Stimulated activated CD4-positive, alpha-beta T cell treated with anti-CD3 and anti-CD28 coated beads, Interleukin-12 subunit alpha, Interleukin-12 subunit beta, amount 100 ng/mL, for 48 hours (primary cell): ENCODE measurements around the gene FGGY.

Source experiments
- DNase-seq, 3 donors: peaks; one replicate each; pipeline ENCODE4 v3.0.0-alpha.2; 2020; ENCODE audit warnings: low read depth in 2 of 3, low spot score in 1 of 3

FGGY gene

DNA sequence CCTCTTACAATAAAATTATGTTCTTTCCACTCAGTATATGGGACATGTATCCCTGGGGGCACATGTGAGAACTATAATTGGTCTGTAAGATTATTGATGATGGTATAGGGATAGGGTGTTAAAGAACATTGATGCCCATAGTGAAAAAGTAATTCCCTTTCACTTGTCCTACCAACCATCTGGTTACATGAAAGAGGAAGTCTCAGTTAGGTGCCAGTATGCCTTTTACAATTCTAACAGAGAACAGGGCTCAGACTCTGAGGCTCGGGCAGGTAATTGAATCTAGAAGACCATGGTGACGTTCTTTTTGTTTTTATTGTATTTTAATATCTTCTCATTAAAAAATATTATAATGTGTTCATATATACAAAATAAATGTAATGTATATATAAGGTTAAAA lies 113.6 kb downstream of the FGGY start:
- DNase-seq = no peak

DNA sequence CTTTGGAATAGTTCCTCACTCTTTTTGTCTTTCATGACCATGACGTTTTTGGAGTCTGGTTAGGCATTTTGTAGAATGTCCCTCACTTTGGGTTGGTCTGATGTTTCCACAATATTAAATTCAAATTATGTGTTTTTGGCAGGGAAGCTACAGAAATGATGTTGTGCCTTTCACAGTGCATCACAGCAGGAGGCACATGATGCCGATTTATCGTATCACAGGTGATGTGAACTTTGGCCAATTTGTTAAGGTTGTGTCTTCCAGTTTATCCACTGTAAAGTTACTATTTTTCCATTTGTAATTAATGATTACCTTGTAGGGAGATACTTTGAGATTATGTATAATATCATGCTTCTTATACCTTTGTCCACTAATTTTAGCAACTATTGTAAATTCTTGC lies 114.3 kb downstream of the FGGY start:
- DNase-seq = no peak

DNA sequence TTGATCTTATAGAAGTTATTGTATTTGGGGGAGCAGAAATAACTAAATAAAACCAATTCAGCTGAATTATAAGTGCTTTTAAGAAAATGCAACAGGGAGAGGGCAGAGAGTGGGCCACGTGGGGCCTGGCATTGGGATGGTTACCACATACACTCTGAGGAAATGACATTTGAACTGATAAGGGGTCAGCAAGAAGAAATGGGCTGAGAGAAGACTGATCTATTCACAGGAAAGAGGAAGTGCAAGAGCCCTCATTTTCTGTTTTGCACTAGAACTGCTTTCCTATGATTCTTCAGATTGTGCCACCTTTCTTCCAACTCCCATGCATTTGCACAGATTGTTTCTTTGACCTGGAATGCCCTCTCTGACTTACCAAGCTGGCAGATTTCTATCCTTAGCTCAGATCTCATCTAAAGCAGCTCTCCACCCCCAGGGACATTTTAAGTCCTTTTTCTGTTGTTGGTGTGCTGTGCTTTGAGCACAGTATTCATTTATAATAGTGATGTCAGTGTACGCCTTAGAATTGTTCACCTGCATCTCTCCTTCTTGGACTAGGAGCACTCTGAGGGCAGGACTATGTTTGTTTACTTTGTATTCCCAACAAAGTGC lies 115.9 kb downstream of the FGGY start:
- DNase-seq = no peak

DNA sequence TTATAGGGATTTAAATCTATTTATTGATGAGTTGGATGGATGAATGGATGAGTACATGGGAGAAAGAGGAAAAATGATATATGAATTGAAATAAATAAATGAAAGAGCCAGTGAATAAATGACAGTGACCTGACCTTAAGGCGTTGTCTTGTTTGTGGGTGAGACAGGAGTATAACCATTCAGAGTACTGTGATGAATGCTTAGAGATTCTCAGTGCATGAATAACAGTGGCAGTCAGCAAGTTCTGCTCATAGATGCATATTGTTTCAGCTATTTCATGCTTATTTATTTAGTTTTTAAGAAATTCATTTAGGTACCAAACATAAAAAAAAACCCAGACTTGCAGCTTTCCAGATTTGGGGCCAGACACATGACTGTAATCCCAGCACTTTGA lies 116.4 kb downstream of the FGGY start:
- DNase-seq = no peak

DNA sequence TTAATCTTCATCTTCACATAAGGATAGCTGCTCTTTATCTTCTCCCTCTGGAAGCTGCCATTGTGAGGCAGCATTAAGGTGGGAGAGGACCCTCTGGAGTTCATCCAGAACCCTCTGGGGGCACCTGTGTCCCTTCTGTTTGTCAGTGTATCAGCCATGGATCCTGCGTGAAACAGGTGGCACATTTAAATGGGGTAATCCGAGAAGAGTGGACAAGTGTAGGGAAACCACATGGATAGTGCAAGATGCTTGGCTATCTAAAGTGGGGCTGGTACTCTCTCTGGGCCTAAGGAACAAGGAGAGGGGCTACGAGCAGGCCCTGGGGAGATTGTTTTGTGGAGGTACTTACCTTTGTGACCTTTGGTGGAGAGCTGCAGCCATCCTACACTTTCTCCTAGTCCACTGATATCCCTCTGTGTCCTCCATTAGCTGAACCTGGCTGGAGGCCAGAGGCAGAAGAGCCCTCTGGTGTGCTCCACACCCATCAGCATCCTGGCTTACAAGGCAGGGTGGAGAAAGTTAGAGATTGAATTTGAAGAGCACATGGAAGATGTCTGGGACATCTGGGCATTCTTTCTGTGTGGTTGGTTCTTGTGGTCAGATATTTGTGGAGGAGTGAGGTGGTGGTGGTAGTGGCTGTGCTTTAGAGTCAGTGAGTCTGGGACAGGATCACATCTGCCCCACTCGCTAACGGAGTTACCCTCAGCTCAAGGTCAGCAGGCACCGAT lies 117.7 kb downstream of the FGGY start:
- no peak for DNase-seq

DNA sequence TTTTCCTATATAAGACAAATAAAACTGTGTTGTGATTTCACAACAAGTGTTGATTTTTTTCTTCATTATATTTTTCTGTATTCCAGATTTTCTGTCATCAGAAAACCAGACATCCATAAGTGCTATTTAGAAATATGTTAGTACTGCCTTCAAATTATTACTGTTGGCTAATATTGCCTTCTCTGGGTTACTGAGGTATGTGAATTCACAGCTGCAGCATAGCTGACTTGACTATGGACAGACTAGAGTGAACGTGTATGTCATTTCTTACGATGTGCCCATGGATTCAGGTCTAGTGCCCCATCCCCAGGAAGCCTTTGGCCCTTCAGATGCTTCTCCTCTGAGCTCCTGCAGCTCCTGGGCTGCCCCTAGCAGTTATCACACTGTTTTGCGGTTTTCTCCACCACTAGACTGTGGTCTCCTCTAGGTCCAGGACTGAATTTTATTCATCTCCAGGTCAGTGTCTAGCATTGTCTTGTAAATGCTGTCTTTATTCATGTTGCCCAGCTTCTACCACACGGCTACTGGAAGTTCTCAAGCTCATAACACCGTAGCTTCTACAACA lies 118.5 kb downstream of the FGGY start:
- DNase-seq = no peak

DNA sequence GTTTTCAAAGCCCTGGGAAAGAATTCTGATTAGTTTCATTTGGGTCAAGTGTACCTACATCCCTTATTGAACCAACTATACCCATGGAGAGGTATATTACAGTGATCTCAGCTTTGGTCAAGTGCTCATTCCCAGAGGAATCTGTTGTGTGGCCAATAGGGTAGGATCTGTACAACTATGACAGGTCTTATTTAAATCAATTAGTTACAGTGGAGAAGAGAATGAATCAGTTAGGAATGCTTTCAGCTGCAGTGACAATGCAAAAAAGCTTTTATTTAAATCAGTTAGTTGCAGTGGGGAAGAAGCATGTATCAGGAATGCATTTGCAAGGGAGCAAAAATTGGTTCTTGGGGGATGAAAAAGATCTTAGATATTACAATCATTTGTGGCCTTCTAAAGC lies 119.0 kb downstream of the FGGY start:
- DNase-seq = no peak

DNA sequence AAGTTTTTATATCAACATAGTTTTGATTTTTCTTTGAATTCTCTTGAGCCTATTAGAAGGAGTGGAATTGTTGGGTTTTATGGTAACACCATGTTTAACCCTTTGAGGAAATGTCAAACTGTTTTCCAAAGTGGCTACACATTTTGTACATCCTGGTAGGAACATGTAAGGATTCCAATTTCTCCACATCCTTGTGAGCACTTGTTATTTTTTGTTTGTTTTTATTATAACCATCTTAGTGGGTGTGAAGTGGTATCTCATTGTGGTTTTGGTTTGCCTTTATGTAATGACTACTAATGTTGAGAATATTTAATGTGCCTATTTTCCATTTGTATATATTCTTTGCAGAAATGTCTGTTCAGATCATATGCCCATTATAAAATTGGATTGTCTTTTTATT lies 120.5 kb downstream of the FGGY start:
- DNase-seq = no peak

DNA sequence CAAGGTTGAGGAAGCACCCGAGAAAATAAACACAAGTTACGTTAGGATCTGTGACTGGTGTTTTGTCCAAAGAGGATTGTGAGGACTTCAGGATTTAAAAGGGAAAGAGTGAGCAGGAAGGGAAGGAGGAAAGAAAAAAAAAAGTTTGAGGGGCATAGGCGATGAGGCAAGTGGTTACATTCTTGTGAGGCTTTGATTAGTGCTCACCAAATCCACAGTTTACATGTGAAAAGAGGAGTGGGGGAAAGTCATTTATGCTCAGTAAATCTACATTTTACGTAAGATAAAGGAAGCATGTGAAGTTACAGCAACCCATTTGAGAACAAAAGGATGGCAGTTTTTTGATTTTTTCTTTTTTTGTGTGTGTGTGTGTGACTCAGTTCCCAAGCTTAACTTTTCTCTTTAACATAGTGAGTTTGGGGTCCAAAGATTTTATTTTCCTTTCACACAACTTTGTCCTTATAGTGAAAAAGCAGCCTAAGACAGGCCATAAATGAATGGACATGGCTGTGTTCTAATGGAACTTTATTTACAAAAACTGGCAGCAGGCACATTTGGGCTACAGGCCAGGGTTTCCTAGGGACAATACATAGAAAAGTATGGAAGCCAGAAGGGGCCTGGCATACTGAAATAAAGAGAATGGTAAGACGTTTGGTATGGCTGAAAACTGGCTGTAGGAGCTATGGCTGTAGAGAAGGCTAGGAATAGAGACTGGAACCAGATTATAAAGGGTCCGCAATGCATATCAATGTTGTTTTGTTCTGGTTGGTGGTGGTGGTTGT lies 121.7 kb downstream of the FGGY start:
- DNase-seq = no peak

DNA sequence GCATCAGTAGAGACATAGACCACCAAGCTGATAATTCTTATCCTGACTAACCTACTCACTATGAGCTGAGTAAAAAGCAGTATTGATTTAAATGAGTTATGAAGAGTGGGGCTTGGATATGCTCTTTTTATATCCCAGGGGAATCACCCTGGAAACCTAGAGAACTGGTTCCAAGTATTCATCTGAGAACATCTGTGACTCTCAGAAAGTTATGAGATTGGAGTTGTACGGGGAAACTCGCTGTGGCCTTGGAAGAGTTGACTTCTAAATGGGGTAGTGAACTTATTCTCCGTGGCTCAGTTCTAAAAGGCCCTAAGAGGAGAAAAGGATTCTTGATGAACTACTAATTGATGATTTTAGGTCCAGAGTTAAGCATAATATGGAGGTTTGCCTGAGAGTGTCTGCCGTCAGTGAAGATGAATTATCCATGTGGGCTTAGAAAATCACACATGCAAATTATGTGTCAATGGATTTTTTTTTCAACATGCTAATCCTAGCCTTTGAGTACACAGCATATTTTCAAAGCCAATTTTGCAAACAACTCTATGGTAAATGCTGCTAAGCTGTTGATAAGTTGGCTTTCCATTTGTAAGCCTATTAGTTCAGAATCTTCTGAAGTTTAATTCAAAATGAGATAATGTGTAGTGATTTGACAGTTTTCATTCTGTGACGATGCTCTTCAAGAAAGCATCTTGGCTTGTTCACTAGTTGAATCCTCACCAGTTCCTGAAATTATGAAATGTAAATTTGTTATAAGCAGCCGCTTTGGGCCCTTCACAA lies 122.7 kb downstream of the FGGY start:
- DNase-seq = no peak

DNA sequence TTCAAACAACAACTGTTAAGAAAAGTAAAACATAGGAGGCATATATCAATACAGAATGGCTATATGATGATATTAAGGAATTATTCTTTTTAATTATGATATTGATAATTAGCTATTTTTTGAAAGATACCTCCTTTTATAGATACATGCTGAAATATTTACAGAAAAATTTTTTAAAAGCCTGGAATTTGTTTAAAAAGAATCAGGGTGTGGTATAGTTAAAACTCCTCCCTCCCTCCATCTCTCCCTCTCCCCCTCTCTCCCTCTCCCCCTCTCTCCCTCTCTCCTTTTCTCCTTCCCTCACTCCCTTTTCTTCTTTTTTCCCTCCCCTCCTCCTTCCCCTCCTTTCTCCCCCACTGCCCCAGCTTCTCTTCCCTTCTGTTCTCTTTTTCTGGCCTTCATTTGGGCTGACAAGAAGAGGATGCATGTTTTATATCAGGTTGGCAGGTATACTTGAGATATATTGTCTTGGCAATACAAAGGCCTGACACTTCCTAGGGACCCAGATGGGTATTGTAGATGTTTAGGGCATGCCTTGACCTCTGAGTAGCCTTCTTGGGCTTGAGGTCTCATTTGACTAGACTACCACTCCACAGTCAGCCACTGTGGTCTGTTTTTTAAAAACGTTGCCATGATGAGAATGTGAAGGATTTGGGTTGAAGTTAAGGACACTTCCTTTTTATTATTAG lies 124.5 kb downstream of the FGGY start:
- no peak for DNase-seq

DNA sequence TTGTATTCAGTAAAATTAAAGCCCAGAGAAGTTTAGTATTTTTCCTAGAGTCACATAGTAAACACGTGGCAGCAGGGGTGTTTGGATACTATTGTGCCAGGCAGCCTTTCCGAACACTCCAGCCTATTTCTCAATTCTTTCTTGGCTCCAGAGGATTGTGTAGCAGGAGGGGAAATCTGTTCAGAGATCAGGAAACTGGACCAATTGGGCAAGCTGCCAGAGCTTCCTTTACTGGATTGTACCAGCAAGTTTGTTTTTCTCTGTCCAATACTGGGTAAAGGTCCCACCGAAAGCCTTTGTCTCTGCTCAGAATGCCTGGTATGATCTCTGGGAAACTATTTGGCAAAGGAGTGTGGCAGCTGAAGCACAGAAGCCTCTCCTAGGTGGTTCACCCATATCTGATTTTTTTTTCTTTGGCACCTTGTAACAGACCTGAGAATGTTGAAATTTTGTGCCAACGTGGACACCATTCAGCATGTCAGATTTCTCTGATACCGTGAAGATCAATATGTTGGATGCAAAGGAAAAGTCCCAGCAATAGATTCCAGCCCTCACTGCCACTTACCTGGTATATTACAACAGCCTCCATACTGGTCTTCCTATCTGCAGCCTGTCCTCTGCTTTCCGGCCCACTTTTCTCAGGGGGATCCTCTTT lies 126.2 kb downstream of the FGGY start:
- no peak for DNase-seq

DNA sequence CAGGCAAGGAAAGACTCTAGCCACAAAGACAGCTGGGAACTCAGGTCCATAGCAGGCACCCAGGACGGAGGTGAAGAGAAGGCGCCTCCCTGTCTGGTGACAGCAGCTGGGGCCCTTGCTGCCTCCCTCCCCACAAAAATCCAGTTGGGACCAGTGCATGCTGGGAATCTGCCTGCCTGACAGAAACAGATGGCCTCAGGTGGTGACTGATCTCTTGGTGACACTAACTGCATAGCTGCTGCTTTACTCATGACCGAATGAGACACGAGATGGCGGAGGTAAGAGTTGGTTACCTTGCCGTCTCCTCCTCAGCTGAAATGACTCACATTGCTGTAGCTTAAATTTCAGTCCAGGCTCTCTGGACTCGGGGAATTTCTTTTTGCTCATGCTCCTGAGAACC lies 130.3 kb downstream of the FGGY start:
- DNase-seq = no peak

DNA sequence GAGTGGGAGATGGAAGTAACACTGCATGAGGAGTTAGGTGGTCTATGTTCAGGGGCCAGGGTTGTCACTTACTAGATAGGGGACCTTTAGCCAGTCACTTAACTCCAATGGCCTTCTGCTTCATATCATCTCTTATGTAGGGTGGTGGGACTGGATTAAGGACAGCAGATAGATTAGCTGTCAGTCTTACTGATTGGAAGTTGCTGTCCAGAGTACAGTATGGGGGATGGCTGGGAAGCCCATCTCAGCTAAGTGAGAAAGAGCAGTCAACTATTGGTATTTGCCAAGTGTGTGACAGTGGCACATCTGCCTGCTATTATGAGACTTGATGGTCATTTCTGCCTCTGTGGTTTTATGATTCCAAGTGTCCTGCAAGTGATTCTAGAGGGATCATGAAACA lies 130.9 kb downstream of the FGGY start:
- DNase-seq = no peak

DNA sequence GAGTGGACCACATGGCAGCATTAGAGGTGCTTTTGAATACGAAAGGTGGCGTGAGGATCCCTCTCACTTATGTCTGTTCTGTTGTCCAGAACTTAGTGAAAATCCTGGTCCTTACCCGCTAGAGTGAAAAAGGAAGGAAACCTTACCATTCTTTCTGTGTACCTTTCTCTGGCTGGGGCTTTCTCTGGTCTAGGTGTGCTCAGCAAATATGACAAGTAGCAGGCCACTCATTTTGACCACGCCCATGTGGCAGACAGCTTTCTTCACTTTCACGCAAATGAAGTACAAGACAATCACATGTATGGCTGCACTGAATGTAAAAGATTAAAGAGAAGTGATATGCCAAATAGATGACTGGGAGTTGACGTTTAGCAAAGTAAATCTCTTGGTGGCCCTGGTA lies 131.9 kb downstream of the FGGY start:
- DNase-seq = no peak

DNA sequence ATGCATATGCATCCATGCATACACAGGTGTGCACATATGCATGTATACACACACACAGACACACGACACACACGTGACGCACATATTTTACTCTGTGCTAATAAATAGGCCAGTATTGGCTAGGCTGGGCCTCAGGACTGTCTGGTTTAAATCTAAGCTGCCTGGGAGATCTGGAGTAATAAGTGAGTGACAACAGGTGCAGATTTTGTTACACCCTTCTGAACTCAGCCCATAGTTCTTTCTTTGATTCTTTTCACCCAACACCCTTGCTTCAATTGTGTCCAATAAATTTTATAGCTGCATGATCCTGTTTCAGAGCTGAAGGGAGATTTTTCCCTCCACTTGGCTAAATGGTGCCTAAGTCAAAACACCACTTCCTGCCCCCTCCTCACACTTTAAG lies 132.8 kb downstream of the FGGY start:
- DNase-seq = no peak

DNA sequence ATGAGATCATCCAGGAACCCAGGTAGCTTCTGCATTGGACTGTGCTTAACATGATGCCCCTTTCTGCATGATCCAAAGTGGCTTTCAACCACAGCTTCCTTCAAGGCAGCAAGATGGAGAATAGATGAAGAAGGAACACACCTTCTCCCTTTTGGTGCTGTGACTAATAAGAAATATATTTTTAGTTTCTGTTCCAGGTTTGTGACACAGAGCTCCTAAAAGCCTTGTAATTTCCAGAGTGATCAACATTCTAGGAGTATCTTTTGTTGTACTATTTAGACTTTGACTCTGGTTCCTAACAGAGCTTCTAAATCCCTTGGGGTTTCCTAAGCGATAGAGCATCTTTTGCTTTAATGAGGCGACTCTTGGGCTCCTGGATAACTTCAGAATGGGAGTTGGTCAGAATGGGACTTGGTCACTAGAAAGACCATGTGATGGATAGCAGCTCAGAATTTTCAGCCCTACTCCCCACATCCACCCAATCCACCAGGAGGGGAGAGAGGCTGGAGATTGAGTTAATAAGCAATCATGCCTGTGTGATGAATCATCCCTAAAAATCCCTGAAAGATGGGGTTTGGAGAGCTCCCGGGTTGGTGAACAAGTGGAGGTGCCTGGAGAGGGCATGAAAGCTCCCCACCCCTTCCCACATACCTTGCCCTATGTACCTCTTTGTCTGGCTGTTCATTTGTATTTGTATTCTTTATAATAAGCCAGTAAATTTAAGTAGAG lies 134.8 kb downstream of the FGGY start:
- no peak for DNase-seq

DNA sequence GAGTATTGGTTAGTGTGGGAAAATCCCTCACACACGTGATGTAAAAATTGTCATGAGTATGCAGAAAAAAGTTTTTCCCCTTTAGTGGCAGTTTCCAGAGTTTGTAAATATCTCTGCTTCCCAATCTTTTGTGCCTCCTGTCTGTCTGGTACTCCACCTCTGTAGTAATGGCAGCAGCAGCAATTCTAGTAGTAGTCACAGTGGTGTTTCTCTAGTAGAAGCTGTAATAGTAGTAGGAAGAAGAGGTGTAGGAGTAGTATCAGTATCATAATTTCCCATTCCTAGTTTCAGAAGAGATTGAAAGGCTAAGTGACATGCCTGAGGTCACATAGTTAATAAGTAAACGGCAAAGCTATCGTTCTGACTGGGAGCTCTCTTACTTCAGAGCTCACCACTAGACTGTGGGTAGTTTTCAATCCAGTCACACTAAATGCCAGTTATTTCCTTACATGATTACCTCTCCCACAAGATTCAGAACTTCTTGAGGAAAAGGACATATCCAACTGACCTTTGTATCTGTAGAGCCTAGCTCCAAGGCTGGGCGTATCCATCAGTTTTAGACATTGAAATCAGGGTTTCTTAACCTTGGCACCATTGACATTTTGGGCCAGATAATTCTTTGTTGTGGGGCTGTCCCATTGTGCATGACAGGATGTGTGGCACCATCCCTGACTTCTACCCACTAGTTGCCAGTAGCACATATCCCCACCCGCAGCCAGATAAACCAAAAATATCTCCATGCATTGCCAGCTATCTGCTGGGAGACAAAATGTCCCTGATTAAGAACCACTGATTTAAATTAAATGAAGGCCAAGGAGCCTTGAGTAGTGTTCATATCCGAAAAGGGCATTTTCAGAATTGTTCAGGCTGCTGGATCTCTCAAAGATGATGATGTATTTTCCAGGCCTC lies 135.9 kb downstream of the FGGY start:
- peak in 1 of 3 donors; percentile 3 for DNase-seq

DNA sequence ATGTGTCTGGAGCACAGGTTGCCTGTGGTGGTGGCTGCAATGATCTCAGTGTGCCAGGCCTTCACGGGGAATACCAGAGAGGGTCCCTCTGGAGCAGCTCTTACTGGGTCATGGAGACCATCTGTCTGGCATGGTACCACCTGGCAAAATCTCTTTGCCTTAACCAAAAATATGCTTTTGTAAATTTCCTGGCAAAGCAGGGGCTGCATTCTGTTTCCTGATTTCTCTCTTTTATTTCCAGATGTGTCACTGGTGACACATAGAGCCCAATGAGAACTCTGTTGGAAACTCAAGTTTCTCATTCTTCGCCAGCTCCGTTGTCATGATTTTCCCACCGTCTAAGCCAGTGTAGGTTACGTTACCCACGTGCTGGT lies 136.5 kb downstream of the FGGY start:
- no peak for DNase-seq
